HG03521 (cell line): Measurements from ENCODE around the gene TENM4.
A peak's percentile ranks its signal among the peaks of the same experiment; 100 is the strongest.

Source experiments
- ATAC-seq: cut with Tn5 transposase; IDR thresholded peaks from one replicate; pipeline ENCODE4 v1.9.1; 2021; ENCODE audit warnings: mild to moderate bottlenecking, moderate library complexity; ENCODE audit not compliant: unreplicated experiment

Gene TENM4

GRCh38 chr11:78804991-78805390, 635.8 kb downstream of the TENM4 start:
- no peak for ATAC-seq

- no peak for ATAC-seq
These were observed 636.8 kb downstream of the TENM4 start for GRCh38 chr11:78803995-78804394.

- no peak for ATAC-seq
These were observed 638.6 kb downstream of the TENM4 start for GRCh38 chr11:78802058-78802761.

- no peak for ATAC-seq
These were observed 639.5 kb downstream of the TENM4 start for GRCh38 chr11:78801161-78801884.

- ATAC-seq: no peak
These were observed 640.1 kb downstream of the TENM4 start for GRCh38 chr11:78800756-78801155.

- ATAC-seq: no peak
These were observed 640.6 kb downstream of the TENM4 start for GRCh38 chr11:78800096-78800690.

GRCh38 chr11:78798663-78799062, 642.2 kb downstream of the TENM4 start:
- ATAC-seq: peak; percentile 85

GRCh38 chr11:78797559-78797958, 643.3 kb downstream of the TENM4 start:
- no peak for ATAC-seq

- no peak for ATAC-seq
These were observed 643.9 kb downstream of the TENM4 start for GRCh38 chr11:78796956-78797355.

GRCh38 chr11:78795621-78796261, 645.1 kb downstream of the TENM4 start:
- ATAC-seq: no peak

- ATAC-seq: no peak
These were observed 648.9 kb downstream of the TENM4 start for GRCh38 chr11:78791964-78792363.

- no peak for ATAC-seq
These were observed 649.6 kb downstream of the TENM4 start for GRCh38 chr11:78791254-78791653.

GRCh38 chr11:78790784-78791183, 650.0 kb downstream of the TENM4 start:
- no peak for ATAC-seq

GRCh38 chr11:78789375-78789774, 651.5 kb downstream of the TENM4 start:
- no peak for ATAC-seq

GRCh38 chr11:78788533-78788932, 652.3 kb downstream of the TENM4 start:
- ATAC-seq: no peak

GRCh38 chr11:78787696-78788095, 653.1 kb downstream of the TENM4 start:
- ATAC-seq: no peak

GRCh38 chr11:78786746-78787145, 654.1 kb downstream of the TENM4 start:
- ATAC-seq: no peak

- no peak for ATAC-seq
These were observed 654.7 kb downstream of the TENM4 start for GRCh38 chr11:78786086-78786485.

- ATAC-seq: no peak
These were observed 656.3 kb downstream of the TENM4 start for GRCh38 chr11:78784321-78785061.

GRCh38 chr11:78783846-78784245, 657.0 kb downstream of the TENM4 start:
- no peak for ATAC-seq

- no peak for ATAC-seq
These were observed 657.5 kb downstream of the TENM4 start for GRCh38 chr11:78783301-78783700.
